Activated naive CD4-positive, alpha-beta T cell (primary cell): ENCODE measurements around the gene MCF2L2.

Source experiments
- DNase-seq, 4 experiments: peaks; one replicate each; lab custom pipeline; 2025; lab: John Stamatoyannopoulos, UW

MCF2L2 gene

DNA sequence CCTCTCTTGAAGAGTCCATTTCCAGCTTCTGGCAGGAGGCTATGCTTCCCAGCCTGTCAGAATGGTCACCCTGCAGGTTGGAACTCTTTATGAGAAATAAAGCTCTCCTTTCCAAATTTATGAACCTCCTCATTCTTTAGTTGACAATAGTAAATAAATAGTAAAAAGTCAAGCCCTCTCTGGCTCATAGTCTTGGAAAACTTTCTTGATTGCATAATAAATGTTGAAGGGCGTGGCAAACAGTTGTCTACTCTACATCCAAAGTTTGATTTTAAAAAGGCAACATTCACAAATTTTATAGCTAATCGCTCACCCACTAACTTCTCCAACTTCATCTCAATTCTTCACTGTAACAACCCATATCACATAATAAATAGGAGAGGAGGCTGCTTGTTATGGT is 58.8 kb downstream of the MCF2L2 start:
- DNase-seq, result no peak

DNA sequence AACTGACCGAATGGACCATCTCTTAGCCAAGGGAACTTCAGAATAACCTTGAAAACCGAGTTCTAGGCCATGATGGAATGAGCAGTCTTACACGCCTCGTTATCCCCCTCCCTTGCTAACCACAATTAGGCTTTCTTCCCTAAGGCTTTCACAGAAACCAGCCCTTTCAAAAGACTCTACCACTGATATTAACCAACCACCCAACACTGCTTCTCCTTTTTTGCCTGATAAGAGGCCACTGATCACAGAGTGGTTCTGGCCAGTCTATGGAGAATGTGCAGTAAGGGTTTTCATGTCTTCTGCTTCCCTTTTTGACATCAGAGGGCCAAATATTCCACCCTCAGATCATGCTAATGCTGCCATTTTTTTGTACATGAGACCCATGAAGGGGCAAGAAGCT is 59.3 kb downstream of the MCF2L2 start:
- no peak for DNase-seq

DNA sequence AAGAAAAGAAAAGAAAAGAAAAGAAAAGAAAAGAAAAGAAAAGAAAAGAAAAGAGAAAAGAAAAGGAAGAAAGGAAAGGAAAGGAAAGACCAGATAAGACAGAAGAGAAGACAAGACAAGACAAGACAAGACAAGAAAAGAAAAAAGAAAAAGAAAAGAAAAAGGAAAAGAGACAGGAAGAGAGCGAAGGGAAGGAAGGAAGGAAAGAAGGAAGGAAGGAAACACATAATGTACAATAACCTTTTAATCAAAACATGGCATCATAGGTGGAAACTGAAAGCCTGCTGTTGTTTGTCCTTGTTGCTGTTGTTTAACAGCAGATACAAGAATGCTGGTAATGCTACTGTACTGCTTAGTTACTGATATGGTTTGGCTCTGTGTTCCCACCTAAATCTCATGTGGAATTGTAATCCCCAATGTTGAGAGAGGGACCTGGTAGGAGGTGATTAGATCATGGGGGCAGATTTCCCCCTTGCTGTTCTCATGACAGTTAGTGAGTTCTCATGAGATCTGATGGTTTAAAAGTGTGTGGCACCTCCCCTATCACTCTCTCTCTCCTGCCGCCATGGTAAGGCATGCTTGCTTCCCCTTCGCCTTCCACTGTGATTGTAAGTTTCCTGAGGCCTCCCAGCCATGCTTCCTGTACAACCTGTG is 67.3 kb downstream of the MCF2L2 start:
- no peak for DNase-seq

DNA sequence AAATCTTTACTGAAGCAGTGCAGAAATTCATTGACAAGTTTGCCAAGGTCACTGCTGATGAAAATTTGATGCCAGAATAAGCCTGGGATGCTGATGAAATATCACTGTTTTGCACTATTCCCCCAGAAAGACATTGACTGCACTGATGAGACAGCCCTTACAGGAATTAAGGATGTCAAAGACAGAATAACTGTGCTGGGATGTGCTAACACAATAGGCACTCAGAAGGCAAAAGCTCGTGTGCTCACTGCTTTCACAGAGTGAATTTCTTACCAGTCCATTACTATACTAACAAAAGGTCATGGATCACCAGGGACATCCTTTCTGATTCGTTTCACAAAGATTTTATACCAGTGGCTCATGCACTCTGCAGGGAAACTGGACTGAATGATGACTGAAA is 69.4 kb downstream of the MCF2L2 start:
- DNase-seq, result no peak

DNA sequence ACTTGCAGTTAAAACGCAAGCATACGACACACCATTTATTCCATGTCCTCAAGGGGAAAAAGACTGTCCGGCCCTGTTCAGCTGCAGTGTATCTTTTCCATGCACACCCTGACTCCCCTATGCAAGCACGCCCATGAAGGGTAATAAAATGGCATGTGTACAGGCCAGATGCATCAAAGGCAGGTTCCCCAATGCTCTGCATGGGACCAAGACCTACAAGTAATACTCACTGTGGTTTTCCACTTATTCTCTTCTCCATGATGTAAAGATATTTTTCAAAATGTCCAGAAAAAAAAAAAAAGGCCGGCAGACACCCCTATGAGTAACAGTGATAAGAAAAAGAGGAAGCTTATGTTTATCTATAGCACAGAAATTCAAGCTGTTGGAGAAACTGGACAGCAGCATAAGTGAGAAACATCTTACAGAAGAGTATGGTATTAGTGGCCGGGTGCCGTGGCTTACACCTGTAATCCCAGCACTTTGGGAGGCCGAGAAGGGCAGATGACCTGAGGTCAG is 70.8 kb downstream of the MCF2L2 start:
- DNase-seq, result no peak

DNA sequence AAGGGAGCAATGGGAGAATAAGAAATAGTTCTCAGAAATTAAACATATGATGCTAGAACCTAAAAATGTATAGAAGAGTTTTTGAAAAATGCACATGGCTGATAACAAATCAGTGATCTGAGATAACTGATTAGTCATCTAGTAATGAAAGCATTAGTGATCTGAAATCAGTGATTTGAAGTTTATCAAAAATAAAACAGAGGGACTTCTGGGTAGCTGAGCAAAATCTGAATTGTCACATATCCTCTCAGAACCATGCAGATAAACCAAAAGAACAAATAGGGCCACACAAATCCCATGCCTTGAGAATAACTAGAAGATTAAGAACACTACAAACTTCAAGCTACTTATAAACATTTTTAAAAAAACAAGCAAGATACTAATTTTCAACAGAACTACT is 71.5 kb downstream of the MCF2L2 start:
- DNase-seq, result no peak

DNA sequence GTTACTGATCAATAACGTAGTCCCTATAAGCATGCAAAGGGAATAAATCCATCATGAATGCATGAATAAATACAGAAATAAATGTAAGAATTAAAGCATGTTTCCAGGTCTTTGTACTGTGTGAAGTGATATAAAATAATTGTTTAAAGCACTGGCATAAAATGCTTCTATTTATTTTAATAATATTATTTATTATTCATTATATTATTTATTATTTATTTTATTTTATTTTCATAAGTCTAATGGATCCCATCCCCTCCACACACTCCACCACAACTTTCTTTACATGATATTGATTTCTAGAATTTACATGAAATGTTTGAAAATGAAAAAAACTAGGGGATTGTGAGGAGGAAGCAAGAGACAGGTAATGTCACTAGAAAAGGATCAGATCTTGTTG is 73.5 kb downstream of the MCF2L2 start:
- no peak for DNase-seq

DNA sequence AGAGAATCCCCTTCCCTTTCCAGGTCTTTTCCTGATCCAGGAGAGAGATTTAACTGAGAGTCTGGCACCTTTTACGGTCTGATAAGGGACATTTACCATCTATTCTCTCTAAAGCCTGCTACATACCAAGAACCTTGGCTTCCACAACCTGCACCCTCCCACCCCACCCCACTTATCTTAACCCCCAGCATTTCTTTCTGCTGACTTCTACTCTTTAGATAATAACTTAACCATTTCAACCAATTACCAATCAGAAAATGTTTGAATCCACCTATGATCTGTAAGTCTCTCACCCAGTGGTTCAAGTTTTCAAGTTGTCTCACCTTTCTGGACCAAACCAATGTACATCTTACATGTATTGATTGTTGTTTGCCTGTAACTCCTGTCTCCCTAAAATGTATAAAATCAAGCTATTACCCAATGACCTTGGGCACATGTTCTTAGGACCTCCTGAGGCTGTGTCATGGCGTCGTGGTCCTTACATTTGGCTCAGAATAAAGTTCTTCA is 74.0 kb downstream of the MCF2L2 start:
- DNase-seq, result no peak

DNA sequence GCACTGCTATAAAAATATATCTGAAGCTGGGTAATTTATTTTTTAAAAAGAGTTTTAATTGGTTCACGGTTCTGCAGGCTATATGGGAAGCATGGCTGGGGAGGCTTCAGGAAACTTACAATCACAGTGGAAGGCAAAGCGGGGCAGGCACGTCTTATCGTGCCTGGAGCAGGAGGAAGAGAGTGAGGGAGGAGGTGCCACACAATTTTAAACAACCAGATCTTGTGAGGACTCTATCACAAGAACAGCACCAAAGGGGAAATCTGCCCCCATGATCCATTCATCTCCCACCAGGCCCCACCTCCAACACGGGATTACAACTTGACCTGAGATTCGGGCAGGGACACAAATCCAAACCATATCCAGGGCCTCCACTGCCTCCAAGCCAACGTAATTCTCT is 75.0 kb downstream of the MCF2L2 start:
- DNase-seq, result no peak

DNA sequence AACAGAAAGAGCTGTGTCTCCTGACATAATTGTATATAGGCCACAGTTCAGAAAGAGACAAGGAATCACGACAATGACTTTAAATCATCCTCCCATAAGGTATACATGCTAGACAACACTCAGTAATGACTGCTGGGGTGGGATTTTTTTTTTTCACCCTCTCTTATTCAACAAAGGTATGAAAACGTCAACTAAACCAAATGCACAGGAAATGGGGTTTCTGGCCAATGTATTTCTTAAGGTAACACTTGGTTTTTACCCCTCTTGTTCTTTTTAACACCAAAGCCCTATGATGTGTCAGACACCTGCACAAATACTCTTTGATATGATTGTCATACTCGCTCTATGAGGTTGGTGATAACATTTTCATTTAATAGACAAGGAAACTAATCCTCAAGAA is 78.3 kb downstream of the MCF2L2 start:
- DNase-seq, result no peak

DNA sequence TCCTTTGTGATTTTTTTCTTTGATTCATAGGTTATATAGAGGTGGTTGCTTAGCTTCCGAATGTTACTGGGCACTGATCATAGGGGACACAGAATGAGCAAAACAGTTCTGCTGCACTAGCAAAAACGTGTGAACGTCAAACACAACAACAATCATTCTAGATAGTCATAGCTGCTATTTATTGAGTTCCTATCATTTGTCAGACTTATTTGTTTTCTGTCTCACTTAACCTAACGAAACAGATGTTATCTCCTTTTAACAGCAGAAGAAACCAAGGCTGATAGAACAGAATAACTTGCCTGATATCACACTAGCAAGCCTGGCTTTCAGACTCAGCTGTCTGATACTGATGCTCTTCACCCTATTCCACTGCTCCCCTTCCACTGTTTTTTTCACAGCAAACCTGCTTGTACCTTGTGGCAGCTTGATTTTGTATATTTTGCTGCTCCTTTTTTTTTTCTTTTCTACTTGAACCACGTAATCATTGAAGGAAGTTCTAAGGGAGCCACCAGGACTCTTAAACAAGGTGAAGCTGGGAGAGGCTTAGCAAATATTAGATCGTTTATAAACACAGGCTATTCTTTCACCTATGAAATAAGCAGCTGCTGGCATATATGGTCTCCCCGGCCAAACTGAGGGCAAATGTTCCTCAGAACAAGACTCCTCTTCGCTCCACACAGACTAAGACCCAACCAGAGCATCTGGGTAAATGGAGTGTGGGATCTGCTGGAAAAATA is 78.8 kb downstream of the MCF2L2 start:
- DNase-seq, result no peak

DNA sequence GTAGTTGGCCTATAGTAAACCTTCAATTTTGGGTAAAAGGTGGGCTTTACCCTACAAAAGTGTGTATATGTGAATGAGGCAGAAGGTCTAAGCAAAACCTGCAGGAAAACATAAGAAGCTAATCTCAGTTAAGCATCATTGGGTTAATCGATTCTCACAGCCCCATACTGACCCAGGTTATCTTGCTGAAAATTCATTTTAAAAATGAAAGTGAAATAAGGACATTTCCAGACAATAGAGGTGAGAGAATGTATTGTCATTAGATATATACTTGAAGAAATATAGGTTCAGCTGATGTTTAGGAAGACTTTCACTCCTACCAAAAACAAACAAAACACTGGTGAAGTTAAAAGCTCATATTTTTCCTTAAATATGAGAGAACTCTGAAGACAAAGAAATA is 85.6 kb downstream of the MCF2L2 start:
- DNase-seq, result no peak

DNA sequence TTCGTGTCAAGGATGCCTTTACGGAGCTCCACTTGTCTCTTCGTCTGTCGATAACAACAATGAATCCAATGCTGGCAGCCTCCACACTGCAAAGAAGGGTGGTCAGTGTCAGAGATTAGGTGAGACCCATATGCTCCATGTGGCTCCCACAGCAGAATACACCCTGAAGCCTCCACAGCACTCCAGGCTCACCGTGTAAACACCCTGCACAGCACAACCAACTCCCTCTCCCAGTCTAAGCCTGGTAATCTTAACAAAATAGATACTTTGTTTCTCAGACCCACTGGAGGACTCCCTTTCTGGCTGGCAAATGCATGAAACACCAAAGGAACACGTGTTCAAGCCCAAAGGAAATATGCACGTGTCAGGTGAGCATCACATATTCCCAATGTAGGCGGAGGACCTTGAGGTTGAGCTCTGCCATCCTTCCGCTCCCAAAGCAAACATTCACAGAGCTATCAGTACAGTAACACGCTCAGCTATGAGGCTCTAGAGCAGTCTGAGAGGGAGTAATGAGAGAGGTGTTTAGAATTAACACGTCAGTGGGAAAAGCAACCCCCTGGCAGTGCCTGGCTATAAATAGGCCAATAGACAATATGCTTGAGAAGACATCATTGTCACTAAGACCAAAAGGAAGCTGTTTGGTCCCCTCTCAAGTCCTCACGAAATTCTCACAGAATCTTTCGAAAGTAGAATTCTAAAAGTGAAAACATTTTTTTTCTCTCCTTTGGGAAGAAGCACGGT is 86.7 kb downstream of the MCF2L2 start:
- DNase-seq, result no peak

DNA sequence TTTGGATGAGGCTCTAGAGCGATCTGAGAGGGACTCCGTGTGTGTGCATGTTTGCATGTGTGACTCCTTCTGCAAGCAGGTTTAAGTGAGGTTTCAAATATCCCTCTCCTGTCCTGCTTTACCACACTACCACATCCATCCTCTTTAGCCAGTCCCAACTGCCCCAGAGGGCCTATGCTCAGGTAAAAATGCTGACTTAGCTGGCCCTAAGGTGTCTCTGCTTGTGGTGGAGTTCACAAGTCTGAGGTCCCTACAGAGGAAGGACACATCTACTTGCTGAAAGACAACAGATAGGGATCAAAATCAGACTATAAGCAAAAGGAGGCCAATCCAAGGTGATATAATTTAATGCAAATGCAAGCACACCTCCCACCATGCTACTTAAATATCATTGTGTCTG is 88.2 kb downstream of the MCF2L2 start:
- no peak for DNase-seq

DNA sequence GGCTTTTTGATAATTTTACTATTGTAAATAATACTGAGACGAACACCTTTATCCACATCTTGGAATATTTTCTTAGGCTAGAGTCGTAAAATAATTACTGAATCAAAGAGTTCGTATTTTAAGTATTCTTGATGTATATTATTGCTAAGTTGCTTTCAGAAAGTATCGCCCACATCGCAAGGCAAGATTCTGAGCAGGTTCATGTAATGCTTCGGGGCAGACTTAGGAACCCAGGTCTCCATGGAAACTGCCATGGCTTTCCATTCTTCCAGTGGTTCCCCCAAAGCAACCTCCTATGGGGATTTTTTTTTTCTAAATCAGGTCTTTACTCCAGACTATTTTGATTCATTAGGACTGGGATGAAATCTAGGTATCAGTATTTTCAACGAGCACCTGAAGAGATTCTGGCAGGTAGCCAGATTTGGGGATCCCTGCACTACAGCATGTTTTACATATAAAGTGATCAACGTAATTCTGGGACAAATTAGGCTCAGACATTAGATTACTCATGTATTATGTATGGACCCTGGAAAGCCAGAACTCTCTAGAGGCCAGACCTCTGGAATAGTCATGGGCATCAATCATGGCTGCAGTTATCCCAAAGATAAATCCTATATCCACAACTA is 88.8 kb downstream of the MCF2L2 start:
- DNase-seq, result no peak

DNA sequence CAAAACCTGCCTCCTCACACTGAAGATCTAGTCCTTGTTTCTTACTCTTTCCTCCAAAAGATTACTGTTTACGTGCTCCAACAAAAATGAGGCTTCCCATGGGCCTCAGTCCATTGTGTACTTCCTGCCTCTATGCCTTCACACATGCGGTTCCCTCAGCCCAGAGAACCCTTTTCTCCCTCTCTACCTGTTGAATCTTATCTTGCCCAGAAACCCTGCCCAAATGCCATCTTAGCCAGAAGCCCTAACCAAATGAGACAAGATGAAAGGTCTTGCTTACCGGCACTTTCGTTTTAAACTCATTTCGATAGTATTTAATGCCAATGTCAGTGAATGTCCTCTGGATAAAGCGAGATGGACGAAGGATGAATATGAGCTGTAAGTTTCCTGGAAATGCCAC is 89.9 kb downstream of the MCF2L2 start:
- no peak for DNase-seq

DNA sequence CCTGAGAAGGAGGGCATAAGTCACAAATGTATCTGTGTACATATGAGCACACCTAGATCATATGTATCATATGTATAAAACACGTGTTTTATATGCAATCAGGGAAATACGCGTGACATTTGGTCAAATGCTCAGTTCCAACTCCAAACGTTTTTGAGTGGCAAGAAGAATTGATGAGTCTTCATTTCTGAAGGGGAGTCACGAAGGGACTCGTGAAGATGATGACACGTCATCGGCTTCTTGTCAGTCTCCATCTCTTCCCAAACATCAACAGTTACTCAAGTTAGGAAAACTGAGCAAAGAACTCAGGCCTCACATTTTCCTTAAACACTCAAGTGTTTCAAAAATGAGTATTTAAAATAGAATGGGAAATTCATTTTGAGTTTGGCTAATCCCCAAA is 95.9 kb downstream of the MCF2L2 start:
- no peak for DNase-seq

DNA sequence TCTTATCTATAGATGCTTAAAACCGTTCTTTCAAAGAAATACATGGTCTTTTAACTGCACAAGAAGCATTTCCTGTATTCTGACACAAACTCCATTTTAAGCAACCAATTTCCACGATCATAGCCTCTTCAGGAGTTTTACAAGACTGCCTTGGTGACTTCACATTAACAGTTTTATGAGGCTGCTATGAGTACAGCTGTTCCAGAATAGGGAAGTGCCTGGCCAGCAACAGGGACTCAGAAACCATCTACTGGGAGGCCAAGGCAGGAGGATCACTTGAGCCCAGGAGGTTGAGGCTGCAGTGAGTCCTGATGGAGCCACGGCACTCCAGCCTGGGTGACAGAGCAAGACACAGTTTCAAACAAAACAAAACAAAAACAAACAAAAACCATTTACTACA is 96.9 kb downstream of the MCF2L2 start:
- no peak for DNase-seq

DNA sequence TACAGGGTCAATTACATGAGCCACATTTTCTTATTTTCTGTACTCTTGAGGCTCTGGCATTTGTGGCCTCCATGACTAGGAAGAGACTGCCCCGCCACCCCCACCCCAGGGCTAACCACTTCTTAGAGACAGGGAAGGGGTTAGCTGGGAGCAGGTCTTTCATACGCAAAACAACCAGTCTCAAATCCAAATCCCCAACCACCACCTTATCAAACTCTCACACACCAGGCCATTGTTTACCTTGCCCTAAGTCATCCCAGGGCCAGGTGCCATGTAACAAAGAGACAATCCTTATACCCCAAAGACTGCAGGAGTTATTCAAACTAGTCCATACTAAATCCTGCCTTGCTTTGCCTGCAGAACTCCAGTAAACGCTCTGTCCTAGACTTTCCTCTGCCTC is 97.5 kb downstream of the MCF2L2 start:
- no peak for DNase-seq

DNA sequence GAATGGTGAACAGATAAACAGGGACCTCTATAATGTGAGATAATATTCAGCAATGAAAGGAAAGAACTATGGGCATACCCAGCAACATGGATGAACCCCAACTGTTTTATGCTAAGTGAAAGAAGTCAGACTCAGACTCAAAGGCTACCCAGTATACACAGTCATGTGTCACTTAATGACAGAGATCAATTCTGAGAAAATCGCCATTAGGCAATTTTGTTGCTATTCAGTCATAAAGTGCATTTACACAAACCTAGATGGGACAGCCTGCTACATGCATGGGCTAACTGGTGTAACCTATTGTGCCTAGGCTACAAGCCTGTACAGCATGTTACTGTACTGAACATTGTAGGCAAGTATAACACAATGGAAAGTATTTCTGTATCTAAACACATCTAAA is 98.9 kb downstream of the MCF2L2 start:
- no peak for DNase-seq

DNA sequence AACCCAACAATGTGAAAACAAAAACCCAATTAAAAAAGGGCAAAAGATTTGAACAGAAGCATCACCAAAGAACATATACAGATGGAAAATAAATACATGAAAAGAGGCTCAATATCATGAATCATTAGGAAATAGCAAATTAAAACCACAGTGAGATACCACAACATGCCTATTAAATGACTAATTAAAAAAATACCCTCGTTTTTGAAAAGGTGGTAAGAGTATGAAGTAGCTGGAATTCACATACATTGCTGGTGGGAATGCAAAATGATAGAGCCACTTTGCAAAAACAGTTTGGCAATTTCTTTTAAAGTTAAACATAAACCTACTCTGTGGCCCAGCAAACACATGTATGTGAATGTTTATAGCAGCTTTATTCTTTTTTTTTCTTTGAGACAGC is 99.6 kb downstream of the MCF2L2 start:
- DNase-seq, result no peak

DNA sequence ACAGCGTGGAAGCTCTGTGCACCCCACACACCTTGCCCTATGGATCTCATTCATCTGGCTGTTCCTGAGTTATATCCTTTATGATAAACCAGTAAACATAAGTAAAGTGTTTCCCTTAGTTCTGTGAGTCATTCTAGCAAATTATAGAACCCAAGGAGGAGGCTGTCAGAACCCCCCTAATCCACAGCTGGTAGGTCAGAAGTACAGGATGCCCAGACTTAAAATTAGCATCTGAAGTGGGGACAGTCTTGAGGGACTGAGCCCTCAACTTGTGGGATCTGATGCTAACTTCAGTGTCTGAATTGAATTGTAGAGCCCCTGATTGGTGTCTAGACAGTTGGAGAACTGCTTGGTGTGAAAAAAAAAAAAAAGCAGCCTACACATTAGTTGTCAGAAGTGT is 100.3 kb downstream of the MCF2L2 start:
- no peak for DNase-seq
